AG09319 (cell line): ENCODE measurements around the gene CAPN1.

ENCODE experiments used
- DNase-seq: peaks from one replicate; pipeline ENCODE4 v3.0.0-alpha.2; 2010; ENCODE audit warnings: low read depth; ENCODE audit errors: extremely low read depth
- CTCF ChIP-seq: IDR thresholded peaks from 2 replicates; pipeline ENCODE4 v1.5.1; 2011; ENCODE audit warnings: low read depth, mild to moderate bottlenecking, inconsistent platforms, low read length, moderate library complexity

CAPN1 gene

GRCh38 chr11:65208785-65209710, 27.3 kb downstream of the CAPN1 start:
- no peak for DNase-seq
- TF ChIP-seq CTCF = no peak

- TF ChIP-seq CTCF = no peak
- DNase-seq = no peak
These were observed 28.1 kb downstream of the CAPN1 start for GRCh38 chr11:65209711-65210360.

GRCh38 chr11:65210361-65210731, 28.6 kb downstream of the CAPN1 start:
- no peak for TF ChIP-seq CTCF

GRCh38 chr11:65210748-65211147, 29.0 kb downstream of the CAPN1 start:
- no peak for TF ChIP-seq CTCF
- no peak for DNase-seq

More at GRCh38 chr11:65210361-65210731, 28.6 kb downstream of the CAPN1 start:
- DNase-seq = no peak

- TF ChIP-seq CTCF = no peak
- DNase-seq = no peak
These were observed 29.8 kb downstream of the CAPN1 start for GRCh38 chr11:65211293-65212105.

GRCh38 chr11:65212226-65212801, 30.6 kb downstream of the CAPN1 start:
- no peak for DNase-seq
- TF ChIP-seq CTCF = no peak
